22Rv1 (cell line): ENCODE data around the gene GLI1.

Experiments used
- H3K27ac ChIP-seq: fragments of 450-650 bp; 2 replicates; pipeline ENCODE4 v1.5.1; 2017
- CTCF ChIP-seq: fragments of 450-650 bp; IDR thresholded peaks from 2 replicates; pipeline ENCODE4 v1.5.1; 2017; ENCODE audit warnings: mild to moderate bottlenecking
- ZFX ChIP-seq: fragments of 450-650 bp; IDR thresholded peaks from 2 replicates; pipeline ENCODE4 v1.6.1; 2017; ENCODE audit warnings: antibody characterized with exemption, borderline replicate concordance

GLI1 gene

GRCh38 chr12:57477710-57478681, 18.4 kb downstream of the GLI1 start:
- no peak overlapping the region for H3K27ac ChIP-seq
- TF ChIP-seq CTCF (no peak), ZFX (no peak)

DNA sequence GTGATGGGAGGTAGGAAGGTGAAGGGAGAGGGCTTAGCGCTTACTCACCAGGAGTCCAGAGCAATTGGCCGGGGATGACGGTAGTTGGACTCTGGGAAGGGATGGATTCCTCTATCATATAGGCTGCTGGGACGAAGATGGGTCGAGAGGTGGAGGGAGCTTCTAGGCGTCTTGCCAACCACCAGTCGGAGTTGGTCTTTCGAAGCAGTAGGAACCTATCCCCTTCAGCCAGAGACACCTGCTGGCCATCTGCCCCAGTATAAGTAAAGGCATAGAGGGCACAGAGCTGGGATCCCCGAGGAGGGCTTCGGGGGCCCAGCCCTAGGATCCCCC, 19.4 kb downstream of the GLI1 start:
- TF ChIP-seq ZFX (no peak), CTCF (no peak)
- no peak overlapping the region for H3K27ac ChIP-seq

DNA sequence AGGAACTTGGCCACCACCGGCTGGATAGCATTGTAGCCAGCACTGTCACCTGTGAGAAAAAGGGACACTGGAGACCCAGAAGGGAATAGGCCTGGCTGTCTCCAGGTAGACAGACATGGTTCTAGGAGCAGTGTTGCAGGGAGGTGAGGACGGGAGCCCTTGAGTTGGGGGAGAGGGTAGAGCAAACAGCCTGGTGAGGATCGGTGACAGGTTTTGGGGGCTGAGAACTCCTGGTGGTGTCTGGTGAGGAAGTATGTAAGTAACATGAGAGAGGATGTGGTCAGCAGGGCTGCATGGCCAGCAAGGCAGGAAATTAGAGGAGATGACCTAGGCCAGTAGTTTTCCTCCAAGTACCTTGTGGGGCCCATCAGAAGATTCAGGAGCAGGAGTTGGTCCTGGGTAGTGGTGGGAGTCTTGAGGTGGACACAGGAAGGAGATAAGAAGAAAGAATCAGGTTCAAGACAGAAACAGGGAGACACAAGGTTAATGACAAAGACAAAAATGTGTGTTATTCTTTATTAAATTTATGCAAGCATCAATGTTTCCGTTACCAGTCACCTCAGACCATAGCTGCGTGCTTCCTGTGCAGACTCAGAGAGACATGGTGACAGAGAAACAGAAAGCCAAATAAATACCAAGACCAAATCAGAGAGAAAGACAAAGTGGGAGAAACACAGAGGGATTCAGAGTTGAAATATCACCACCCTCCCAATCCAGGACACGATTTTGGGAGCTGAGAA, 20.0 kb downstream of the GLI1 start, which contains the start of gene ARHGAP9:
Gene ARHGAP9, minus strand, starts transcription at position 491 of the 740 bp plus-strand sequence. Its CDS starts 460 bp downstream, at position 31.
- no peak for TF ChIP-seq ZFX
- no peak within 1 kb of the TSS for H3K27ac ChIP-seq

- TF ChIP-seq ZFX (no peak), CTCF (no peak)
- H3K27ac ChIP-seq, result no peak overlapping the region
Observed at GRCh38 chr12:57481671-57482070, 22.1 kb downstream of the GLI1 start.

- no peak overlapping the region for H3K27ac ChIP-seq
- TF ChIP-seq CTCF, result no peak
Observed at GRCh38 chr12:57483466-57483865, 23.9 kb downstream of the GLI1 start.

DNA sequence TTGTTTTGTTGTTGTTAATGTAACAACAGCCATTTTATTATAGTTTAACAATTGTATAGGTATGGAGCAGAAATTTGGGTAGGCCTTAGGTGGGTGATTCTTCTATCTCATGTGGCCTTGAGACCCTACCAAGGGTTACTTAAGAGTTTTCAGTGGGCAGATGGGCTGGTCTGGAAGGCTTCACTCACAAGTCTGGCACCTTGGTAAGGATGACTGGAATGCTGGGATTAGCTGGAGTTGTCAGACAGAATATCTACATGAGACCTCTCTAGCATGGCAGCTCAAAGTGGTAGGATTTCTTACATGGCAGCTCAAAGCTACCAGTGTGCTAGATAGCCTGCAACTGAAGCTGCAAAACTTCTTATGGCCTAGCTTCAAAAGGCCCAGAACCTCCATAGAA, 26.1 kb downstream of the GLI1 start:
- no peak overlapping the region for H3K27ac ChIP-seq
- no peak for TF ChIP-seq CTCF
- no peak for TF ChIP-seq ZFX

- peak overlapping the region; percentile 76 for H3K27ac ChIP-seq
- TF ChIP-seq CTCF (no peak), ZFX (no peak)
Observed at GRCh38 chr12:57487055-57487596, 27.5 kb downstream of the GLI1 start.
